Measurements from ENCODE around the gene ANGEL1. TPM values are rescaled to one million over a fixed set of nuclear protein-coding genes. Genes with fewer than 3 reads are reported as not detected.

ANGEL1 gene
- total RNA-seq, 2 donors from 2014 or later = 26.5 to 44.2 TPM

- whole genome bisulfite sequencing, 2 donors = 70 to 82% methylated on average over 12 to 13 of the region's 13 CpGs
- Histone ChIP-seq H3K36me3 (replicated peaks in 1 of 2; ENCODE audit: insufficient read depth in 1 of 2, low read depth in 2 of 2) (no peaks in the 10 kb centered on the region), H3K4me3 (no peak overlapping the region), H3K9me3 (no peaks in the 10 kb centered on the region), H3K4me1 (peaks cover 60% of the 10 kb centered on the region), H3K27me3 (no peaks in the 10 kb centered on the region), H3K27ac (peak overlapping the region in 3 of 4 donors; percentile 26 to 95 (median 88))
- no peak for ATAC-seq
- TF ChIP-seq CTCF (IDR thresholded peaks at IDR 0.05) (no peak), POLR2A (IDR thresholded peaks at IDR 0.05) (no peak)
- DNase-seq = peak; percentile 35 to 70 (median 61)
- intact Hi-C loops (cut with DNase I) = no loop called here
Measured at GRCh38 chr14:76836029-76836630, 23.4 kb upstream of the ANGEL1 start.

- Histone ChIP-seq H3K9me3 (no peaks in the 10 kb centered on the region), H3K27me3 (no peaks in the 10 kb centered on the region), H3K4me1 (peaks cover 79% of the 10 kb centered on the region), H3K27ac (peak overlapping the region; percentile 61 to 95 (median 78)), H3K4me3 (no peak overlapping the region), H3K36me3 (replicated peaks in 1 of 2; ENCODE audit: insufficient read depth in 1 of 2, low read depth in 2 of 2) (no peaks in the 10 kb centered on the region)
- intact Hi-C loops (cut with DNase I) = no loop called here
- TF ChIP-seq POLR2A (IDR thresholded peaks at IDR 0.05) = peak in 1 of 3 donors; percentile 32
- TF ChIP-seq CTCF (IDR thresholded peaks at IDR 0.05) = no peak
- ATAC-seq (peak; percentile 77), DNase-seq (peak; percentile 35 to 79 (median 60))
- WGBS, 2 donors = 9 to 10% methylated on average over 7 of the region's 7 CpGs
Measured at GRCh38 chr14:76834241-76834661, 21.6 kb upstream of the ANGEL1 start.

- H3K36me3 ChIP-seq (replicated peaks in 1 of 2; ENCODE audit: insufficient read depth in 1 of 2, low read depth in 2 of 2) = no peaks in the 10 kb centered on the region
- ATAC-seq (no peak), DNase-seq (no peak)
- intact Hi-C loops (cut with DNase I) = no loop called here
- no peaks in the 10 kb centered on the region for H3K27me3 ChIP-seq
- WGBS, 2 donors = 56 to 79% methylated on average over 2 of the region's 2 CpGs
- no peak overlapping the region for H3K4me3 ChIP-seq
- peak overlapping the region in 3 of 4 donors; percentile 88 to 95 (median 92) for H3K27ac ChIP-seq
- no peaks in the 10 kb centered on the region for H3K9me3 ChIP-seq
- no peak for TF ChIP-seq CTCF (IDR thresholded peaks at IDR 0.05)
- no peak for TF ChIP-seq POLR2A (IDR thresholded peaks at IDR 0.05)
- peaks cover 91% of the 10 kb centered on the region for H3K4me1 ChIP-seq
Measured at GRCh38 chr14:76833011-76833410, 20.3 kb upstream of the ANGEL1 start.

GRCh38 chr14:76832503-76832988, 19.9 kb upstream of the ANGEL1 start:
- ATAC-seq = no peak
- H3K27ac ChIP-seq = peak overlapping the region in 3 of 4 donors; percentile 88 to 95 (median 92)
- no peaks in the 10 kb centered on the region for H3K27me3 ChIP-seq
- peaks cover 91% of the 10 kb centered on the region for H3K4me1 ChIP-seq
- intact Hi-C loops (cut with DNase I) = no loop called here
- H3K36me3 ChIP-seq (replicated peaks in 1 of 2; ENCODE audit: insufficient read depth in 1 of 2, low read depth in 2 of 2) = no peaks in the 10 kb centered on the region
- H3K9me3 ChIP-seq = no peaks in the 10 kb centered on the region
- WGBS, 2 donors = 82 to 100% methylated on average over 1 of the region's 1 CpG
- H3K4me3 ChIP-seq = no peak overlapping the region
- peak in 1 of 4 donors; percentile 49 for DNase-seq
- TF ChIP-seq POLR2A (IDR thresholded peaks at IDR 0.05) = no peak
- no peak for TF ChIP-seq CTCF (IDR thresholded peaks at IDR 0.05)

- H3K27ac ChIP-seq = peak overlapping the region; percentile 88 to 95 (median 94)
Measured at GRCh38 chr14:76830556-76830955, 17.9 kb upstream of the ANGEL1 start.

More at GRCh38 chr14:76830556-76830955, 17.9 kb upstream of the ANGEL1 start:
- H3K36me3 ChIP-seq (replicated peaks in 1 of 2; ENCODE audit: insufficient read depth in 1 of 2, low read depth in 2 of 2) = no peaks in the 10 kb centered on the region
- no peaks in the 10 kb centered on the region for H3K9me3 ChIP-seq
- DNase-seq = no peak
- intact Hi-C loops (cut with DNase I) = no loop called here
- ATAC-seq = no peak
- TF ChIP-seq CTCF (IDR thresholded peaks at IDR 0.05) (no peak), POLR2A (IDR thresholded peaks at IDR 0.05) (no peak)
- WGBS, 2 donors = 82% methylated on average over 4 of the region's 4 CpGs
- H3K27me3 ChIP-seq = no peaks in the 10 kb centered on the region
- peaks cover 98% of the 10 kb centered on the region for H3K4me1 ChIP-seq
- H3K4me3 ChIP-seq = no peak overlapping the region

All from body of pancreas (tissue), 4 donors.